GM21786 (cell line): ENCODE measurements around the gene FANCM.

Experiments used
- ATAC-seq: cut with Tn5 transposase; IDR thresholded peaks from one replicate; pipeline ENCODE4 v1.9.1; 2021; ENCODE audit not compliant: unreplicated experiment

FANCM gene

DNA sequence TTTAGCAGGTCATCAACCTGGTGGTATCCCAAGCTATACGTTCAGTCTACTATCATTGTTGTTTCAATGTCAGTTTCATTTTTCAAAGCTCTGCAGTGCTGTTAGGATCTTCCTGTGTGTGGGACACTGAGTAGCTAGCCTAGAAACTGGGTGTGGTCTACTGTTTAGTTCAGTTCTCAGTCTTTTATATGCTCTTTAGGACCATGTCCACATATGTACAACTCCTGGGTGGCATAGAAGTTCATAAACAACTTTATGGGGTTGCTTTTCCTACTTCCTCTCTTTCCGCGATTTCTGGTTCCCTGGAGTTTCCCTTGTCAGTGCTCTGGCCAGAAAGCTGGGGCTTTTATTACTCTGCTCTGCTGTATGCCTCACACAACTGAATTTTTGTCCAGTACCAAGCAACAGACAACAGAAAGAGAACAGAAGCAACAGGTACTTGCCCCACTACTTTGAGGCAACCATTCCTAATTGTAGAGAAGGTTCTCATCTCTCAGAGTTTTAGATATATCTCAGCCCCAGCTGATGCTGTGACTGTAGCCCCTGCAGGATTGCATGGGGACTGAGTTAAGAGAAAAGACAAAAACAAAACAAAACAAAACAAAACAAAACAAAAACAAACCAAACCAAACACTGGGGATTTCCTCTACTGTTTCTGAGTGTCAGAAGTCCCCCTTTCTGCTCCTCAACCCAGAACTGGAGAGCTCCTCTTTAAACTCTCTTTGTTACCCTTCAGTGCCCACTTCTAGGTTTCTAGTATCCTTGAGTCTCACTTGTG lies 86.9 kb downstream of the FANCM start:
- peak; percentile 45 for ATAC-seq

DNA sequence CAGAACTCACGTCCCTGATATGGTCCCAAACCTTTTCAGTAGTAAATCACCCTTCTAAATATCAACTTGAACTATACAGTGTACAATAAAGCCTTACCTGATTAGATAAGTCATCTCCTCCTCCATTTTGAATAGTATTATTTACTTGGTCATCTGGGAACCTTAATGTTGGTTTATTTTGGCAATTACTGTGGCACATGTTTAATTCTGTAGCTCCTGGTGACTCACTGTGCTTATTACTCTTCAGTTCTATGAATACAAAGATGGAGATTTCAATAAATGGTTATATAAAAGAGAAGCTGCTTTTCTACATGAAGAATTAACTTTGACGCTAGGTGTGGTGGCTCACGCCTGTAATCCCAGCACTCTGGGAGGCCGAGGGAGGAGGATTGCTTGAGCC lies 91.8 kb downstream of the FANCM start:
- no peak for ATAC-seq

DNA sequence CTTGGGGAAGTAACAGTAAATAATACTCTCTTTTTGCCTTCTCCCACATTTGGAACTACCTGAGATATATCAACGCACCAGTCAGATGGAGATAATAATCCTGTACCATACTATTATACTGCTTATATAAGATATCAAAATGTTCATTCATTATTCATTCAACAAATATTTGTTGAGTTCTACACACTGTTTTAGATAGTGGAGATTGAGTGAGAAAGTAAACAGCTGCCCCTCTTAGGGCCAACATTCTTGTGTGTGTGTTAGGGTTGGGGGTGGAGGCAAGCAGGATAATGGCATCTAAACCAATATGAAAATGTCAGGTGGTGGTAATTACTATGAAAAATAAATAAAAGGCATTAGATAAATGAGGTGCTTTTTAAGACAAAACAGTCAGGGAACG lies 103.3 kb downstream of the FANCM start:
- ATAC-seq, result no peak

DNA sequence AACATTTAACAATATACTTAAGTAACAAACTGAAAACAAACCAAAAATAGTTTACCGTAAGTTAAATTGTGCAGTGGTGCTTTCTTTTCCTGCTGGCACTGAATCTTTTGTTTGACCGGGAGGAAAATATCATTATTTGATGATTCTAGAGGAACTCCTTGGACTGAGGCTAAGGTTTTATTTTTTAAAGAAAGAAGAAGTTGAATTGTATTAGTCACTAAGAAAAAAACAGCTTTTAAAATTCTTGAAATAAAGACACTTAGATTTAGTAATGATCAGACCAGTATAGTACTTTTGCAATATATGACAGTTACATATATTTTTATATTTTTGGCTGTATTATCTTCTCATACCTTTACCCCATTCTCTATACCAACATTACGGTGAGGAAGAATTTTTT lies 107.0 kb downstream of the FANCM start:
- ATAC-seq, result no peak

DNA sequence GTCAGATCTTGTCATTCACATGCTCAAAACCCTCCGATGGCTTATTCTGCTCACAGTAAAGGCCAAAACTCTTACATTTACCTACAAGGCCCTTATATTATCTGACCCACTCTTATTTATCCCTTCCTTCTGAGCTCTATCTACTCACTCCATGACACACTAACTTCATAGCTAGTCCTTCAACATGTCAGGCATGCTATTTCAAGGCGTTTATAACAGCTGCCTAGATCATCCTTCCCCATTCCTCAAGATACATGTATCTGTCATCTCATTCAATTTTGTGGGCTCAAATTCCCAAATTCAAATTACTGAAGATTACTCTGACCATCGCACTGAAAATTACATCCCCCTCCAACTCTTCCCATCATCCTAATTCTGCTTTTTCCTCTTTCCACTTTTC lies 110.4 kb downstream of the FANCM start:
- ATAC-seq, result no peak

DNA sequence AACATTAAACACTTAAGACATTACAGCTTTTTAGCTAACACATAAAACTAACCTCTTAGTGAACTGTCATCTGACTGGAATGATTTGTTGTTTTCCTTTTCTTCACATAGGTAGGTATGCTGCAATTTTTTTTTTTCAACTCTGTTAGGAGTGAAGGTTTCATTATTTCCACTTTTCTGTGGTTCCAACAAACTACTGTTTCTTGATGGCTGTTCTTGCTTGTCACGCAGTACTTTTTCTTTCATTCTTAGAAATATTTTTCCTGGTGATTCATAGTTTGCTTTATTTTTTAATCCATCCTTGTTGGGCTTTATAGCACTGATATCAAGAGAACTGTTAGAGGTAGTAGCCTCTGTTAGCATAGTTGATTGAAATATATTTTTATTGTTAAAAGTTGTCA lies 111.0 kb downstream of the FANCM start:
- no peak for ATAC-seq

DNA sequence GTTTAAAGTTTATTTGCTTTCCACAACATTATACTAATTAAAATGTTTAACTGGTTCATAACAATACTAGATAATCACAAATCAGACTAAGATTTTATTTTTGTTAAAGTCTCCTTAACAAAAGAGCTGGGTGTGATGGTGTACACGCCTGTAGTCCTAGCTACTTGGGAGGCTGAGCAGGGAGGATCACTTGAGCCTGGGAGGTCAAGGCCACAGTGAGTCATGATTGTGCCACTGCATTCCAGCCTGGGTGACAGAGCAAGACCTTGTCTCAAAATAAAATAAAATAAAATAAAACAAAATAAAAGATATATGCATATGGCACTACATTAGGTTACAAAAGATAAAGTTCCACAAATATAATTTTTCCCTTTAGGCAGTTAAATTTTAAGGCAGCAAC lies 111.7 kb downstream of the FANCM start:
- no peak for ATAC-seq

DNA sequence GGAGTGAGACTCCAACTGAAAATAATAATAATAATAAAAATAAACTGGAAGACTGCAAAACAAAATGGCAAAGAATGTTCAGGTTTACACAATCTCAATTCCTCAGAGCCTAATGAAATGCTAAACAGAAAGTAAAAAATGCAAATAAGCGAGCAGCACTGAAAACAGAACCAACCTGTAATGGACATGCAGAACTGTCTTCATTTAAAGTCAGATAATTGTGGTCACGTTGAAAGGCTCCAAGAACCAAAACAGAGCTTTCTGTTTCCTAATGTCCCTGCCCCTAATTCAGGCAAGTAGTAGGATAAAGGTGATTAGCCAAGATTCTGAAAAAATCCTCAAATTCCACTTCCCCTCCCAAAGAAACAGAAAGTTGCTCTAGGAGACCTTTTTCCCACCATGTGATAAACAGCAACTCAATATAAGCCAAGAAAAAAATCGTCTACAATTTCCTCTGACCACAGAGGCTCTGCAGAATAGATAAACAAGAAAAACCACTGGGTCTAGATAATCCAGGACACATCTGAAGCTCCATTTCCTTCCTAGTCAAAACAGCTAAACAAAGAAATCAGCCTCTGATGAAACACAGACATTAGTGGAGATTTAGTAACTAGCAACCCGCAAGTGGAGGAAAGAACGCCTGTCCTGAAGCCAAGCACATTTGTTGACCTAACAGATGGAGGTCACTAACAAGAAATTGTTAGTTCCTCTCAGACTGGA lies 114.3 kb downstream of the FANCM start:
- peak; percentile 31 for ATAC-seq
